ENCODE measurements around the gene RARRES1. TPM values are rescaled to one million over a fixed set of nuclear protein-coding genes. Genes with fewer than 3 reads are reported as not detected.
A peak's percentile ranks its signal among the peaks of the same experiment; 100 is the strongest.

Gene RARRES1
- total RNA-seq, 4 donors from 2014 or later: 11.6 to 225 (median 84.9) TPM

DNA sequence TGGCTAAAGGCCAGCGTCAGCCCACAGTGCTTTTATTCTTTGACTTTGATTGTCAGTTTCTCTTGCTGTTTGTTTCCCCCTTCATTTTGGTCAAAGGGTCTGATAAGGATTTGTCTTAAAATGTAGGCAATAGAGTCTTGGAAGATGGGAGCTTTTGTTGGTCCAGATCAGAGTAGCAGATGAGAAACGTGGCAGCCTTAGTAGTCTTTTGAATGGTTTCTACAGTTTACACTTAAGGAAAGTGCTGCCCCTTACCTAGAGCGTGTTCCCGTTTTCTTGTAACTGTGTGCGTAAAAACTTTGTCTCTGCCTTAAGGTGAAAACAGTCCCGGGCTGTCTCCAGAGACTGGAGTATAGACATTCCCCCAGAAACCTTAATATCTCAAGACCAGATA lies 60.4 kb downstream of the RARRES1 start:
- H3K27me3 ChIP-seq: no peaks in the 10 kb centered on the region
- peak overlapping the region; percentile 45 to 80 (median 54) for H3K4me3 ChIP-seq
- peak overlapping the region; percentile 64 to 92 (median 78) for H3K27ac ChIP-seq
- H3K36me3 ChIP-seq: peaks cover 0 to 24% (median 0%) of the 10 kb centered on the region in 3 donors
- no peaks in the 10 kb centered on the region for H3K9me3 ChIP-seq
- H3K4me1 ChIP-seq: peaks cover 0 to 9% (median 2%) of the 10 kb centered on the region in 4 donors
- TF ChIP-seq CTCF (IDR thresholded peaks at IDR 0.05) (no peak), POLR2A (IDR thresholded peaks at IDR 0.05) (no peak)
- no peak for DNase-seq

DNA sequence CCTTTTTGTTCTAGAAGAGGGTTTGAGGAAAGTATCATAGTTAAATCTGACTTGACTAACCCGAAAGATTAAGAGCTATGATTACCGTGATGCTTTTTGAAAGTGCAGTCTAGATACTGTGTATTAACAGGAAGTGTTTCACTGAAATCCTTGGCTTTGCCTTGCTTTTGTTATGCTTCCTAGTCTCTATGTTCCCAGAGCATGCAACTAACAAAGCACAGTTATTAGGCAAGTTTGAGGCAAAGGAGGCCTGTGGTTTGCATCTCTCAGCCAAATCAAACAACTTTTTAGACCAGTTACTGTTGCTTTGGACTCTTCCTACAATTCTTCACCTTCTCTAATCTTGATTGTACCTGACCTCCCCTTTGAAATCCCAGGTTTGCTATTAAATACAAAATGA lies 63.8 kb downstream of the RARRES1 start:
- H3K27ac ChIP-seq: no peak overlapping the region
- no peak for DNase-seq
- TF ChIP-seq CTCF (IDR thresholded peaks at IDR 0.05) (no peak), POLR2A (IDR thresholded peaks at IDR 0.05) (no peak)
- peaks cover 0 to 9% (median 2%) of the 10 kb centered on the region in 4 donors for H3K4me1 ChIP-seq
- no peaks in the 10 kb centered on the region for H3K27me3 ChIP-seq
- H3K9me3 ChIP-seq: no peaks in the 10 kb centered on the region
- H3K4me3 ChIP-seq: no peak overlapping the region
- peaks cover 0 to 41% (median 0%) of the 10 kb centered on the region in 3 donors for H3K36me3 ChIP-seq

- Histone ChIP-seq H3K4me1 (peaks cover 0 to 9% (median 3%) of the 10 kb centered on the region in 4 donors), H3K9me3 (no peaks in the 10 kb centered on the region), H3K36me3 (peaks cover 0 to 56% (median 0%) of the 10 kb centered on the region in 3 donors), H3K27ac (no peak overlapping the region), H3K4me3 (no peak overlapping the region), H3K27me3 (no peaks in the 10 kb centered on the region)
- DNase-seq: no peak
- TF ChIP-seq CTCF (IDR thresholded peaks at IDR 0.05) (no peak), POLR2A (IDR thresholded peaks at IDR 0.05) (no peak)
These were observed 65.8 kb downstream of the RARRES1 start for GRCh38 chr3:158666416-158666815.

DNA sequence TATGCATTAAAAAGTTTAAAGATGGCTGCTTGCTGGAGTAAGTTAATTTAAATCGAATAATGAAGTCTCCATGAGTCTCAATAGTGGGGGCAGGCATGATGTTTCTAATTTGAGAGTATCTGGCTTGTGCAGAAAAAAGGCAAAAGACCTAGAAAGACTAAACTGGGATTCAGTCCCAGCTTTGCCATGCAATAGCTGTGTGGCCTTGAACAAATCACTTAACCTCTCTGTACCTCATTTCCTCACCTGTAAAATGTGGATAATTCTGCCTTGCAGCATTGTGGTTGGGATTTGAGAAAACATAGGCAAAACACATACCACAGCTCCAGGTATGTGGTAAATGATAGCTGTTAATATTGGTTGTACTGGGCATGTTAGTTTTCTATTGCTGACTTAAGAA lies 68.4 kb downstream of the RARRES1 start:
- Histone ChIP-seq H3K27ac (no peak overlapping the region), H3K36me3 (peaks cover 0 to 64% (median 0%) of the 10 kb centered on the region in 3 donors), H3K27me3 (no peaks in the 10 kb centered on the region), H3K4me1 (peaks cover 0 to 5% (median 0%) of the 10 kb centered on the region in 4 donors), H3K4me3 (no peak overlapping the region), H3K9me3 (no peaks in the 10 kb centered on the region)
- TF ChIP-seq POLR2A (IDR thresholded peaks at IDR 0.05) (no peak), CTCF (IDR thresholded peaks at IDR 0.05) (no peak)
- DNase-seq: no peak

GRCh38 chr3:158663246-158663645 lies 69.0 kb downstream of the RARRES1 start:
- no peak for DNase-seq
- H3K27ac ChIP-seq: no peak overlapping the region
- peaks cover 0 to 66% (median 0%) of the 10 kb centered on the region in 3 donors for H3K36me3 ChIP-seq
- no peak overlapping the region for H3K4me3 ChIP-seq
- H3K9me3 ChIP-seq: no peaks in the 10 kb centered on the region
- no peak for TF ChIP-seq CTCF (IDR thresholded peaks at IDR 0.05)
- TF ChIP-seq POLR2A (IDR thresholded peaks at IDR 0.05): no peak
- no peaks in the 10 kb centered on the region for H3K27me3 ChIP-seq
- peaks cover 0 to 5% (median 0%) of the 10 kb centered on the region in 4 donors for H3K4me1 ChIP-seq

DNA sequence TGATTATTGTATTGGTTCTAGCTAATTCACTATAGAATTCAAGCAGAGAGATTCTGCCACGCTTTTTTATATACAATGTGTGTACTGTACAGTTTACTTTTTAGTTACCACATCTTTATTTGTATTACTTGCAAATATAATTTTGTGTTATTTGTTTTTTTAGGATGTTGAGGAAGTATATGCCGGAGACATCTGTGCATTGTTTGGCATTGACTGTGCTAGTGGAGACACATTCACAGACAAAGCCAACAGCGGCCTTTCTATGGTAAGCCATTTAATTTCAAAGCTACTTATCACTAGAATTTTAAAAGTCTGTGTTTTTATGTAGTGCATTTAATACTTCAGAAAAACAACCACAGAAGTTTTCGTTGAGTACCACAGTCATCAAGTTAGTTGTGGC lies 71.5 kb downstream of the RARRES1 start:
- peaks cover 0 to 5% (median 0%) of the 10 kb centered on the region in 4 donors for H3K4me1 ChIP-seq
- peak overlapping the region in 1 of 4 donors; percentile 21 for H3K27ac ChIP-seq
- no peaks in the 10 kb centered on the region for H3K27me3 ChIP-seq
- H3K4me3 ChIP-seq: no peak overlapping the region
- peaks cover 0 to 60% (median 0%) of the 10 kb centered on the region in 3 donors for H3K36me3 ChIP-seq
- H3K9me3 ChIP-seq: no peaks in the 10 kb centered on the region
- TF ChIP-seq CTCF (IDR thresholded peaks at IDR 0.05) (no peak), POLR2A (IDR thresholded peaks at IDR 0.05) (no peak)
- no peak for DNase-seq
